Measurements from ENCODE around the gene CCDC3.
"Not testable (repeated sequence)": the region's sequence is repeated elsewhere in the genome, so short reads cannot be mapped to it uniquely, and the experiment has no call there.

The CCDC3 gene

DNA sequence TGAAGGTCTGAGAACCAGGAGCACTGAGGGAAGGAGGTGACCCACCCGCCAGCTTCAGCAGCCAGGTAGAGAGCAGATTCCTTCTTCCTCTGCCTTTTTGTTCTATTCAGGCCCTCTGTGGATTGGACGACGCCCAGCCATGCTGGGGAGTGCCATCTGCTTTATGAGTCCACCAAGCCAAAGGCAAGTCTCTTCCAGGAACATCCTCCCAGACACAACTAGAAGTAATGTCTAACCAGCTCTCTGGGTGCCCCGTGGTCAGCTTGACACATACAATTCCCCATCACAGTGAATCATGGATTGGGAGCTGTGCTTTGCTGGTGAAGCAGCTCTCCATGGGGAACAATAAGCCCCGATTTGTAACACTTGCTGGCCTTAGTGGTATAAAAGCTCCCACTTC lies 125.2 kb downstream of the CCDC3 start:
- Histone ChIP-seq H3K36me3 (ENCODE audit: insufficient read depth, low read length) (no peaks in the 10 kb centered on the region), H3K27me3 (ENCODE audit: control insufficient read depth, insufficient read depth, low read length) (peaks cover 12% of the 10 kb centered on the region), H3K9me3 (replicated peaks; ENCODE audit: low read length) (no peaks in the 10 kb centered on the region), H3K4me3 (ENCODE audit: low read length) (no peak overlapping the region), H3K4me1 (ENCODE audit: control insufficient read depth, insufficient read depth, low read length) (no peaks in the 10 kb centered on the region), H3K9ac (ENCODE audit: low read depth, low read length) (no peak overlapping the region), H3K4me2 (ENCODE audit: low read length) (no peak overlapping the region)

DNA sequence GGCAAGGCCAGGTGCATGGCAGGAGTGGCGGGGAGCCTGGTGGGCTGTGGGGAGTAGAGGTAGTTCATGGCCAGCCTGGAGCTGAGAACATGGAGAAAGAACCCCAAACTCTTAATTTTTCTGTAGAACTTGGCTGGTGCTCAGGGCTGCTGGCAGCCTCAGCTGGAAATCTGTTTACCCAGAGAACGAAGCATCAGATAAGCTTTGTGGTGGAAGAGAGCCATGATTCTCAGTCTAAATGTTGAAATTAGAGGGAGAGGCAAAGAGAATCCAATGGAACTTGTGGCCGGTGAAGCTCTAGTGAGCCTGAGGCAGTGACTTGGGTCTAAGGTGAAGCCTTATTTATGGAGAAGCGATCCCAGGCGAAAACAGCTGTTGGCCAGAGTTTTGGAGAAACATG lies 126.4 kb downstream of the CCDC3 start:
- no peaks in the 10 kb centered on the region for H3K4me1 ChIP-seq (ENCODE audit: control insufficient read depth, insufficient read depth, low read length)
- H3K4me3 ChIP-seq (ENCODE audit: low read length): no peak overlapping the region
- H3K4me2 ChIP-seq (ENCODE audit: low read length): no peak overlapping the region
- peaks cover 12% of the 10 kb centered on the region for H3K27me3 ChIP-seq (ENCODE audit: control insufficient read depth, insufficient read depth, low read length)
- H3K9ac ChIP-seq (ENCODE audit: low read depth, low read length): no peak overlapping the region
- H3K9me3 ChIP-seq (replicated peaks; ENCODE audit: low read length): no peaks in the 10 kb centered on the region
- H3K36me3 ChIP-seq (ENCODE audit: insufficient read depth, low read length): no peaks in the 10 kb centered on the region

DNA sequence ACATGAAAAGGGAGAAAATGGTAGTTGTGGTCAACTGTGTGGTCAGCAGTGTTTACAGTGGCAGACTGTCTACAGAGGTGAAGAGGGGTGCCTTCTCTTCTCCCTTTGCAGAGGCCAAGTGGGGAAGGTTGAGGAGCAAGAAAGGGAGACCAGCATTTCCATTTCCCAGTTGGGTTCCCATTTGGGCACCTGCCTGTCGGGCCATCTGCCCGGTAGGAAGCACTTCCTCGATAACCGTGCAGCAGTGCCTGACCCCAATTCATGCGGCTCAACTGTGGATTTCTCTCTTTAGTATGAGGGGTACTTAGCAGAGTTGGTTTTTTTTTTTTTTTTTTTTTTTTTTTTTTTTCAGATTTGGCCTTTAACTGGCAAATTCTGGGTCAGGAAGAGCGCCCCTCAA lies 127.0 kb downstream of the CCDC3 start:
- H3K36me3 ChIP-seq (ENCODE audit: insufficient read depth, low read length): no peaks in the 10 kb centered on the region
- H3K9ac ChIP-seq (ENCODE audit: low read depth, low read length): no peak overlapping the region
- H3K27me3 ChIP-seq (ENCODE audit: control insufficient read depth, insufficient read depth, low read length): peaks cover 12% of the 10 kb centered on the region
- H3K9me3 ChIP-seq (replicated peaks; ENCODE audit: low read length): no peaks in the 10 kb centered on the region
- H3K4me1 ChIP-seq (ENCODE audit: control insufficient read depth, insufficient read depth, low read length): no peaks in the 10 kb centered on the region
- no peak overlapping the region for H3K4me2 ChIP-seq (ENCODE audit: low read length)
- no peak overlapping the region for H3K4me3 ChIP-seq (ENCODE audit: low read length)

- Histone ChIP-seq H3K27me3 (ENCODE audit: control insufficient read depth, insufficient read depth, low read length) (peaks cover 6% of the 10 kb centered on the region), H3K4me1 (ENCODE audit: control insufficient read depth, insufficient read depth, low read length) (no peaks in the 10 kb centered on the region), H3K4me2 (ENCODE audit: low read length) (no peak overlapping the region), H3K9me3 (replicated peaks; ENCODE audit: low read length) (no peaks in the 10 kb centered on the region), H3K4me3 (ENCODE audit: low read length) (no peak overlapping the region), H3K9ac (ENCODE audit: low read depth, low read length) (no peak overlapping the region), H3K36me3 (ENCODE audit: insufficient read depth, low read length) (no peaks in the 10 kb centered on the region)
Observed at GRCh38 chr10:12873172-12873571, 128.3 kb downstream of the CCDC3 start.

DNA sequence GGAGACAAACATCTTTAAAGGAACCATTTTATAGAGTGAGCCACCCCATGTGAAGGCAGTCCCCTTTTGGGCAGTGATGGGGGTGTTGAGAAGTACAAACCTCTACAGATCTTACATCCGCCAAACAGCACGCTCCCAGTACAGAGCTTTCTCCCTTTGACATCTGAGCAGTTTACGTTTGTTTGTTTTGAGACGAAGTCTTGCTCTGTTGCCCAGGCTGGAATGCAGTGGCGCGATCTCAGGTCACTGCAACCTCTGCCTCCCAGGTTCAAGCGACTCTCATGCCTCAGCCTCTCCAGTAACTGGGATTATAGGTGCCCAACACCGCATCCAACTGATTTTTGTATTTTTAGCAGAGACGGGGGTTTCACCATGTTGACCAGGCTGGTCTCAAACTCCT lies 128.9 kb downstream of the CCDC3 start:
- no peak overlapping the region for H3K4me3 ChIP-seq (ENCODE audit: low read length)
- no peaks in the 10 kb centered on the region for H3K9me3 ChIP-seq (replicated peaks; ENCODE audit: low read length)
- no peaks in the 10 kb centered on the region for H3K4me1 ChIP-seq (ENCODE audit: control insufficient read depth, insufficient read depth, low read length)
- H3K36me3 ChIP-seq (ENCODE audit: insufficient read depth, low read length): no peaks in the 10 kb centered on the region
- H3K4me2 ChIP-seq (ENCODE audit: low read length): no peak overlapping the region
- H3K27me3 ChIP-seq (ENCODE audit: control insufficient read depth, insufficient read depth, low read length): peaks cover 6% of the 10 kb centered on the region
- no peak overlapping the region for H3K9ac ChIP-seq (ENCODE audit: low read depth, low read length)

DNA sequence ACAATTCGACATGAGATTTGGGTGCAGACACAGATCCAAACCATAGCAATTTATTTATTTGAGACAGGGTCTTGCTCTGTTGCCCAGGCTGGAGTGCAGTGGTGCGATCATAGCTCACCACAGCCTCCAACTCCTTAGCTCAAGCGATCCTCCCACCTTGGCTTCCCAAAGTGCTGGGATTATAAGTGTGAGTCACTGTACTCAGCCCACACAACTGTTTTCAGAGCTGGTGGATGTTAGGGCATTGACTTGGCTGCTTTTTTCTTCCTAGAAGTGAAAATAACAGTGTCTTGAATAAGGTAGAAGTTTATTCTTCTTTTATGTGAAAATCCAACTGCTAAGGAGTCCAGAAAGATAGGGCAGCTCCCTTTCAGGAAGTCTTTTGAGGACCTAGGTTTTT lies 132.1 kb downstream of the CCDC3 start:
- Histone ChIP-seq H3K4me3 (ENCODE audit: low read length) (no peak overlapping the region), H3K36me3 (ENCODE audit: insufficient read depth, low read length) (no peaks in the 10 kb centered on the region), H3K4me1 (ENCODE audit: control insufficient read depth, insufficient read depth, low read length) (no peaks in the 10 kb centered on the region), H3K27me3 (ENCODE audit: control insufficient read depth, insufficient read depth, low read length) (peaks cover 3% of the 10 kb centered on the region), H3K9ac (ENCODE audit: low read depth, low read length) (no peak overlapping the region), H3K9me3 (replicated peaks; ENCODE audit: low read length) (no peaks in the 10 kb centered on the region), H3K4me2 (ENCODE audit: low read length) (no peak overlapping the region)

GRCh38 chr10:12868229-12868628 lies 133.3 kb downstream of the CCDC3 start:
- Histone ChIP-seq H3K27me3 (ENCODE audit: control insufficient read depth, insufficient read depth, low read length) (peaks cover 3% of the 10 kb centered on the region), H3K9ac (ENCODE audit: low read depth, low read length) (no peak overlapping the region), H3K36me3 (ENCODE audit: insufficient read depth, low read length) (no peaks in the 10 kb centered on the region), H3K4me3 (ENCODE audit: low read length) (no peak overlapping the region), H3K4me1 (ENCODE audit: control insufficient read depth, insufficient read depth, low read length) (no peaks in the 10 kb centered on the region), H3K9me3 (replicated peaks; ENCODE audit: low read length) (no peaks in the 10 kb centered on the region), H3K4me2 (ENCODE audit: low read length) (no peak overlapping the region)

- not testable (repeated sequence) for H3K4me1 ChIP-seq (ENCODE audit: control insufficient read depth, insufficient read depth, low read length); H3K9ac ChIP-seq (ENCODE audit: low read depth, low read length); H3K4me2 ChIP-seq (ENCODE audit: low read length)
Observed at GRCh38 chr10:12865515-12865914, 136.0 kb downstream of the CCDC3 start.

GRCh38 chr10:12862459-12862858 lies 139.1 kb downstream of the CCDC3 start:
- H3K27me3 ChIP-seq (ENCODE audit: control insufficient read depth, insufficient read depth, low read length): no peaks in the 10 kb centered on the region
- H3K36me3 ChIP-seq (ENCODE audit: insufficient read depth, low read length): no peaks in the 10 kb centered on the region
- no peak overlapping the region for H3K9ac ChIP-seq (ENCODE audit: low read depth, low read length)
- H3K4me3 ChIP-seq (ENCODE audit: low read length): no peak overlapping the region
- H3K4me2 ChIP-seq (ENCODE audit: low read length): no peak overlapping the region
- no peaks in the 10 kb centered on the region for H3K4me1 ChIP-seq (ENCODE audit: control insufficient read depth, insufficient read depth, low read length)
- no peaks in the 10 kb centered on the region for H3K9me3 ChIP-seq (replicated peaks; ENCODE audit: low read length)

More at GRCh38 chr10:12865515-12865914, 136.0 kb downstream of the CCDC3 start:
- H3K36me3 ChIP-seq (ENCODE audit: insufficient read depth, low read length); H3K4me3 ChIP-seq (ENCODE audit: low read length); H3K9me3 ChIP-seq (replicated peaks; ENCODE audit: low read length); H3K27me3 ChIP-seq (ENCODE audit: control insufficient read depth, insufficient read depth, low read length): not testable (repeated sequence)

DNA sequence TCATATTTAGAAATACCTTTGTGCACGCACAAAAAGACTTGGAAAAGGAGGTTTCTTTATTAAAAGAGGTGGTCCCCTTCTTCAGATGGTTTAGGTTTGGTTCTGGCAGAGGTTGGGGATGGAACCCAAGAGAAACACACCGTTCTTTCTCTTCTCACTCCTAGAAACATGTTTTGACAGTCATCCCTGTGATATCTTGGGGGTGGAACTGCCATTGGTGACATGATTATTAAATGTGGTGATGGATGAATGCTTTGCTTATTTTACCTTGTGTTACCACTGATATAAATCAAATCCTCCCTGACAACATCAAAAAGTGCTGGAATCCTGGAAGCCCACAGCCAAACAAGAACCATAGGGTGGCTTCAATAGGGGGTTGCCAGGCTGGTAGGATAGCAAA lies 146.5 kb downstream of the CCDC3 start:
- no peak overlapping the region for H3K9ac ChIP-seq (ENCODE audit: low read depth, low read length)
- H3K4me2 ChIP-seq (ENCODE audit: low read length): no peak overlapping the region
- H3K9me3 ChIP-seq (replicated peaks; ENCODE audit: low read length): no peaks in the 10 kb centered on the region
- H3K4me3 ChIP-seq (ENCODE audit: low read length): no peak overlapping the region
- H3K36me3 ChIP-seq (ENCODE audit: insufficient read depth, low read length): no peaks in the 10 kb centered on the region
- no peaks in the 10 kb centered on the region for H3K4me1 ChIP-seq (ENCODE audit: control insufficient read depth, insufficient read depth, low read length)
- peaks cover 2% of the 10 kb centered on the region for H3K27me3 ChIP-seq (ENCODE audit: control insufficient read depth, insufficient read depth, low read length)

DNA sequence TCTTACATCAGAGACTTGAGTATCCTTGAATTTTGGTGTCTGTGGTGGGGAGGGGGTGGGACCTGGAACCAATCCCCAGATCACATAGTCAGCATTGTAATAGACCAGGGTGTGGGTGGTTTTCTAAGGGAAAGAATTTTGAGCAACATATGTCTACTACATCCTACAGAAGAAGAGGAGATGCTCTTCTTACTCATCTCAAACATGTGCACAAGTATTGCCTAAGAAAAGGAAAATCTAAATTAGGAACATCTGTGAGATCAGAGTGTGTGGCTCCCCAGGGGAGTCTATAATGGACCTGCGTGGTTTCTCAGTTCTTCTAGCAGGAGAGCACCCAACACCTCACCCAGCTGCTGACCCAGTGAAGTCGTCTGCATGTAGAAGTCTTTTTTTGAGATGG lies 148.8 kb downstream of the CCDC3 start:
- H3K9me3 ChIP-seq (replicated peaks; ENCODE audit: low read length): no peaks in the 10 kb centered on the region
- H3K9ac ChIP-seq (ENCODE audit: low read depth, low read length): no peak overlapping the region
- H3K4me1 ChIP-seq (ENCODE audit: control insufficient read depth, insufficient read depth, low read length): no peaks in the 10 kb centered on the region
- H3K4me2 ChIP-seq (ENCODE audit: low read length): no peak overlapping the region
- H3K27me3 ChIP-seq (ENCODE audit: control insufficient read depth, insufficient read depth, low read length): peaks cover 12% of the 10 kb centered on the region
- no peak overlapping the region for H3K4me3 ChIP-seq (ENCODE audit: low read length)
- H3K36me3 ChIP-seq (ENCODE audit: insufficient read depth, low read length): no peaks in the 10 kb centered on the region

DNA sequence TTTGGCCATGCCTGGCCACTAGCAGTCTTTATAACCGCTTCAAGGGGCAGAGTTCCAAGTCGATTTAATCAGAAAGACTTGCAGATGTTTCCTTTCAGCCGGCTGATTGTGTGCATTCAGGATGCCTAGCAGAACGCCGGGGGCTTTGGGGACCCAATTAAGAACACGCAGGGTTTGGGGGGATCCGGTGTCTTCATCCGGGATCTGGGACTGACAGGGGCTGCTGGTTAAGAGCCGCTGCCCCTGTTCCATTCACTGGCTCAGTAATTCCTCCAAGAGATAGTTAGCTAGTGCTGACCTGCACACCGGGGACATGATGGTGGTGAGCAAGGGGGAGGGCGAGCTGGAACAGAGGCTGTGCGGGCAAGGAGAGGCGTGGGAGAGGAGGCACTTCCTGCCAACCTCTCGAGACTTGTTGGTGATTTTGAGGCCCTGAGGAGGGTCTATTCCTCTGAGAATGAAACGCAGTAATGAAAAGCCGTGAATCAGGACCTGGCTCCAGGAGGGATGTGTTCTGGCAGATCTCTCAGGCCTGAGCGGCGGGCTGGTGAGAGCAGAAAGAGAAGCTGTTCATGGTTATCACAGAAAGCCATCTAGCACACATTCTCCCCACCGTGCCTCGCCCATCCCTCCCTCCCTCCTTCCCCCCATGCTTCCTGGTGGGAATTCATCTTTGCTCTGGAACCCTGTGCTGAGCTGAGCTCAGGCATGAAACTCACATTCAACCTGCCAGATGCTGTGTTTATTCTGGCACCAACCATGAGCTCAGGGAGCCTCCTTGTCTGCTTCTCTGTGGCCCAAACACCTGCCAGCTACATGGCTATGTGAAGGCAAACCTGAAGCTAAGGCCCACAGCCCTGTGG lies 152.0 kb downstream of the CCDC3 start:
- no peaks in the 10 kb centered on the region for H3K9me3 ChIP-seq (replicated peaks; ENCODE audit: low read length)
- H3K9ac ChIP-seq (ENCODE audit: low read depth, low read length): no peak overlapping the region
- H3K4me1 ChIP-seq (ENCODE audit: control insufficient read depth, insufficient read depth, low read length): peaks cover 6% of the 10 kb centered on the region
- H3K4me3 ChIP-seq (ENCODE audit: low read length): no peak overlapping the region
- H3K36me3 ChIP-seq (ENCODE audit: insufficient read depth, low read length): no peaks in the 10 kb centered on the region
- H3K4me2 ChIP-seq (ENCODE audit: low read length): no peak overlapping the region
- H3K27me3 ChIP-seq (ENCODE audit: control insufficient read depth, insufficient read depth, low read length): peaks cover 12% of the 10 kb centered on the region
